H7 (cell line): ENCODE results near the gene RGS2. TPM values are rescaled to one million over a fixed set of nuclear protein-coding genes. Genes with fewer than 3 reads are reported as not detected.

Source experiments
- DNase-seq: peaks from one replicate; pipeline ENCODE4 v3.0.0; 2012
- H3K27me3 ChIP-seq: 2 replicates; pipeline ENCODE4 v1.6.0; 2011; ENCODE audit warnings: mild to moderate bottlenecking, low read length; ENCODE audit not compliant: control insufficient read depth, insufficient read depth
- H3K36me3 ChIP-seq: replicated peaks from 2 replicates; pipeline ENCODE4 v1.5.1; 2011; ENCODE audit warnings: low read length; ENCODE audit not compliant: control insufficient read depth, insufficient read depth
- H3K4me3 ChIP-seq: 2 replicates; pipeline ENCODE4 v1.5.1; 2011; ENCODE audit warnings: low read depth, mild to moderate bottlenecking, control low read depth, low read length, moderate library complexity; ENCODE audit not compliant: insufficient read depth
- total RNA-seq: library from RNA; depleted of rRNA; stranded (reverse); fragments of >200 nt; shearing (Covaris generic); gene quantifications from 2 replicates; pipeline ENCODE4 v1.2.3, GENCODE V29; 2014; rRNA removed

Gene RGS2
- total RNA-seq, 1 experiment from 2014 or later, result 23.3 TPM

DNA sequence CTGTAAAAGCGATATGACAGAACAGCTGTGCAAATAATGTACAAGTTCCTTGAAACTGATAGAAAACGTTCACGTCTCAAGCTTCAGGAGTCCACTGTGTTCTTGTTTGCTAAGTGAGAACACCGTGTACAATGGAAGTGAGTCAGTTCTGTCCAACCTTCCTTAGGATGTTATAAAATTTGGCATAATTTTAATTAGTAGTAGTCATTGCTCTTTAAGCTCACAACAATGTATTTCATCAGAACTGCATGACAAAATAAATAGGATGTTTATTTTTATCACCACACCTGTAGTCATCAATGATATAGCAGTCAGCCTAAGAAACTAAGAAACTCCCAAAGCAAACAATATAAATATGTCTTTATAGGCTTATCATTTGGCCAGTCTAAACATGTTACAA, 53.0 kb downstream of the RGS2 start:
- H3K27me3 ChIP-seq, result no peaks in the 10 kb centered on the region
- no peak overlapping the region for H3K4me3 ChIP-seq
- no peak for DNase-seq
- no peaks in the 10 kb centered on the region for H3K36me3 ChIP-seq

Other genes with a start within 250 kb of the RGS2 start
- gene RGS1, start 233.3 kb upstream of the RGS2 start, total RNA-seq, result 0.07 TPM in 1 of 2 replicates, not detected in the other
- not detected in 2 replicates for gene RGS13, start 172.9 kb upstream of the RGS2 start, total RNA-seq